PC-9 (cell line): ENCODE results near the gene GSTT2B. TPM values are rescaled to one million over a fixed set of nuclear protein-coding genes. Genes with fewer than 3 reads are reported as not detected.
"Not testable (repeated sequence)": the region's sequence is repeated elsewhere in the genome, so short reads cannot be mapped to it uniquely, and the experiment has no call there.

Experiments used
- BruUV-seq: library from RNA; stranded (reverse); fragments of 400-500 nt; replicated peaks from 2 replicates; lab custom pipeline; 2021; lab: Mats Ljungman, UMichigan
- CTCF ChIA-PET: fragments of 300-600 bp; sonication (Branson Sonifier 250); formaldehyde crosslinking; loops from one replicate; lab custom pipeline; 2022; ENCODE audit warnings: antibody characterized with exemption; lab: Charles Lee
- POLR2A ChIA-PET: fragments of 300-600 bp; sonication (Branson Sonifier 250); formaldehyde crosslinking; loops from one replicate; lab custom pipeline; 2022; ENCODE audit warnings: antibody characterized with exemption; ENCODE audit not compliant: unreplicated experiment; lab: Charles Lee
- DNase-seq, 2 experiments: peaks; one replicate each; pipeline versions ENCODE4 v3.0.0 to v3.0.0-alpha.2; 2015 to 2022; ENCODE audit warnings: mixed read lengths in 1 of 2
- H2AFZ ChIP-seq: fragments of 200-600 bp; sonication (generic); 2 replicates; pipeline ENCODE4 v1.8.1; 2017; ENCODE audit warnings: antibody characterized with exemption
- H3F3A ChIP-seq: fragments of 200-600 bp; sonication (generic); 2 replicates; pipeline ENCODE4 v1.8.1; 2017; ENCODE audit warnings: antibody characterized with exemption, mild to moderate bottlenecking, low read depth; ENCODE audit not compliant: insufficient read depth
- H3K27ac ChIP-seq: fragments of 200-600 bp; sonication (generic); 2 replicates; pipeline ENCODE4 v1.6.1; 2016; ENCODE audit warnings: mixed run types
- H3K27me3 ChIP-seq: fragments of 200-600 bp; sonication (generic); 2 replicates; pipeline ENCODE4 v1.6.1; 2016; ENCODE audit warnings: low read depth, mixed run types; ENCODE audit not compliant: insufficient read depth
- H3K36me3 ChIP-seq: fragments of 200-600 bp; sonication (generic); 2 replicates; pipeline ENCODE4 v1.6.1; 2016; ENCODE audit warnings: low read depth, mixed run types
- H3K4me1 ChIP-seq: fragments of 200-600 bp; sonication (generic); replicated peaks from 2 replicates; pipeline ENCODE4 v1.6.1; 2016; ENCODE audit warnings: mixed run types; ENCODE audit not compliant: insufficient read depth
- H3K4me2 ChIP-seq: fragments of 200-600 bp; sonication (generic); 2 replicates; pipeline ENCODE4 v1.6.1; 2017; ENCODE audit warnings: mixed run types
- H3K4me3 ChIP-seq: fragments of 200-600 bp; sonication (generic); 2 replicates; pipeline ENCODE4 v1.6.1; 2016; ENCODE audit warnings: mixed run types
- H3K79me2 ChIP-seq: fragments of 200-600 bp; sonication (generic); 2 replicates; pipeline ENCODE4 v1.6.1; 2017; ENCODE audit warnings: low read depth, mixed run types
- H3K9me2 ChIP-seq: fragments of 200-600 bp; sonication (generic); 2 replicates; pipeline ENCODE4 v1.8.1; 2017; ENCODE audit warnings: mild to moderate bottlenecking; ENCODE audit not compliant: insufficient read depth
- H3K9me3 ChIP-seq: fragments of 200-600 bp; sonication (generic); 2 replicates; pipeline ENCODE4 v1.8.1; 2016; ENCODE audit warnings: low read depth; ENCODE audit not compliant: insufficient read depth
- H4K20me1 ChIP-seq: fragments of 200-600 bp; sonication (generic); 2 replicates; pipeline ENCODE4 v1.8.1; 2017; ENCODE audit not compliant: insufficient read depth
- CTCF ChIP-seq: fragments of 200-600 bp; sonication (generic); conservative IDR thresholded peaks from 2 replicates; pipeline ENCODE4 v1.6.1; 2017; ENCODE audit warnings: mixed run types, antibody characterized with exemption, mild to moderate bottlenecking, moderate library complexity
- EZH2 ChIP-seq: fragments of 200-600 bp; sonication (generic); IDR thresholded peaks from 2 replicates; pipeline ENCODE4 v1.8.0; 2017; ENCODE audit warnings: antibody characterized with exemption, low read depth
- intact Hi-C: fragments of 100-400 bp; cut with micrococcal nuclease; formaldehyde crosslinking; loops from one replicate; pipeline ENCODE4 v1.10.0; 2022; ENCODE audit not compliant: unreplicated experiment
- total RNA-seq: library from RNA; stranded (reverse); gene quantifications from 2 replicates; pipeline ENCODE4 v1.2.3, GENCODE V29; 2021

GSTT2B gene
- total RNA-seq, 1 experiment from 2014 or later: not detected

GRCh38 chr22:23969071-23969470 is 8.1 kb upstream of the GSTT2B start:
- Histone ChIP-seq H3K36me3 (0 out of 2 replicates have a peak, but pooled peaks cover 6% of the 10 kb centered on the region), H3K4me2 (no peak overlapping the region), H3K9me2 (no peaks in the 10 kb centered on the region), H3K9me3 (no peaks in the 10 kb centered on the region), H3K4me3 (no peak overlapping the region), H3K27me3 (no peaks in the 10 kb centered on the region), H3K4me1 (no peaks in the 10 kb centered on the region), H2AFZ (no peak overlapping the region), H3K27ac (no peak overlapping the region), H4K20me1 (no peaks in the 10 kb centered on the region; the same call in 1 of the 2 replicates), H3F3A (peaks cover 3% of the 10 kb centered on the region; the same call in 1 of the 2 replicates), H3K79me2 (peaks cover 7% of the 10 kb centered on the region; the same call in 1 of the 2 replicates)
- CTCF ChIA-PET: no interaction called here
- DNase-seq: no peak
- BruUV-seq: no TSS peak
- no peak for TF ChIP-seq CTCF
- no peak for TF ChIP-seq EZH2
- intact Hi-C loops: no loop called here
- POLR2A ChIA-PET: no interaction called here

- H3K27ac ChIP-seq, H3K79me2 ChIP-seq, CTCF ChIA-PET: not testable (repeated sequence)
Observed at GRCh38 chr22:23966568-23966967, 5.6 kb upstream of the GSTT2B start, which contains the start of gene DDTL. DDTL (plus strand) TSS chr22:23966888; CDS start chr22:23966915, 27 bp downstream.

DNA sequence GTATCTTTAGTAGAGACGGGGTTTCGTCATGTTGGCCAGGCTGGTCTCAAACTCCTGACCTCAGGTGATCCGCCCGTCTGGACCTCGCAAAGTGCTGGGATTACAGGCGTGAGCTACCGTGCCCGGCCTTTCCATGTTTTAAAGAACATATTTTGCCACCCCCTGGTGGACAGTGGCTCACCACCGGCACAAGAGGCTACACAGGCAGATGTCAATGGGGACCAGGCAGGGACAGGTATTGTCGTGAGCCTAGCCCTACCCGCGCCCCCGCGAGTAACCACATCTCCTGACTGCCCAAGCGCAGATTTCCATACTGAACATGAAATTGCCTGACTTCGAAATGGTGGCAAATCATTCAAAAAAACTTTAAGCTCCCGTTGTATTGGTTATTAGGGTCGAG is 5.1 kb upstream of the GSTT2B start:
- POLR2A ChIA-PET, H2AFZ ChIP-seq, H3K36me3 ChIP-seq, DNase-seq, H3K79me2 ChIP-seq, H3K9me2 ChIP-seq, intact Hi-C loops, H4K20me1 ChIP-seq, BruUV-seq, H3K27ac ChIP-seq, H3F3A ChIP-seq, H3K4me2 ChIP-seq, H3K4me1 ChIP-seq, CTCF ChIA-PET, H3K9me3 ChIP-seq, H3K4me3 ChIP-seq, H3K27me3 ChIP-seq: not testable (repeated sequence)

More at GRCh38 chr22:23966568-23966967, 5.6 kb upstream of the GSTT2B start, which contains the start of gene DDTL:
- H3F3A ChIP-seq, H3K27me3 ChIP-seq, intact Hi-C loops, H3K9me3 ChIP-seq, H3K36me3 ChIP-seq, POLR2A ChIA-PET, H3K4me1 ChIP-seq, H3K4me3 ChIP-seq, DNase-seq, BruUV-seq, H4K20me1 ChIP-seq, H2AFZ ChIP-seq, H3K4me2 ChIP-seq, H3K9me2 ChIP-seq: not testable (repeated sequence)

GRCh38 chr22:23956301-23956900 is 4.6 kb downstream of the GSTT2B start:
- H3K9me2 ChIP-seq, DNase-seq, H4K20me1 ChIP-seq, H3K36me3 ChIP-seq, H3F3A ChIP-seq, BruUV-seq, H3K27ac ChIP-seq, H3K4me3 ChIP-seq, H3K79me2 ChIP-seq, intact Hi-C loops, H3K4me1 ChIP-seq, H3K4me2 ChIP-seq, H2AFZ ChIP-seq, H3K9me3 ChIP-seq, CTCF ChIA-PET, H3K27me3 ChIP-seq, POLR2A ChIA-PET: not testable (repeated sequence)

DNA sequence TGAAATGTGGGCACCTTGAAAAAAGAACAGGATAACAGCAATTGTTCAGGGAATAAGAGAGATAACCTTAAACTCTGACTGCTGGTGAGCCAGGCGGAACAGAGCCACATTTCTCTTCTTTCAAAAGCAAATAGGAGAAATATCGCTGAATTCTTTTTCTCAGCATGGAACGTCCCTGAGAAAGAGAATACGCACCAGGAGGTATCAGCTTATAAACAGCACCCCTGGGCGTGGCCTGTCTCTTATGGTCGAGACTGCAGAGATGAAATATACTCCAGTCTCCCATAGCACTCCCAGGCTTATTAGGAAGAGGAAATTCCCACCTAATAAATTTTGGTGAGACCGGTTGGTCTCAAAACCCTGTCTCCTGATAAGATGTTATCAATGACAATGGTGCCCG is 5.1 kb downstream of the GSTT2B start:
- BruUV-seq, H3K9me2 ChIP-seq, H3K4me1 ChIP-seq, intact Hi-C loops, CTCF ChIA-PET, H3K79me2 ChIP-seq, H2AFZ ChIP-seq, H3K4me2 ChIP-seq, H3K27ac ChIP-seq, H4K20me1 ChIP-seq, H3K4me3 ChIP-seq, POLR2A ChIA-PET, DNase-seq, H3K36me3 ChIP-seq, H3K27me3 ChIP-seq, H3K9me3 ChIP-seq, H3F3A ChIP-seq: not testable (repeated sequence)

- H3K4me1 ChIP-seq, POLR2A ChIA-PET, H3K79me2 ChIP-seq, BruUV-seq, H3F3A ChIP-seq, H3K27ac ChIP-seq, H3K4me3 ChIP-seq, intact Hi-C loops, H3K9me3 ChIP-seq, H4K20me1 ChIP-seq, H2AFZ ChIP-seq, CTCF ChIA-PET, H3K27me3 ChIP-seq, H3K4me2 ChIP-seq, H3K36me3 ChIP-seq, DNase-seq, H3K9me2 ChIP-seq: not testable (repeated sequence)
Observed at GRCh38 chr22:23954991-23955305, 6.0 kb downstream of the GSTT2B start.
